Gastrocnemius medialis (tissue), 4 donors: ENCODE results near the gene BASP1. TPM values are rescaled to one million over a fixed set of nuclear protein-coding genes. Genes with fewer than 3 reads are reported as not detected.
"Not testable (repeated sequence)": the region's sequence is repeated elsewhere in the genome, so short reads cannot be mapped to it uniquely, and the experiment has no call there.

Experiments used
- ATAC-seq, 2 donors: fragments of 150-250 bp; one replicate each; pipeline ENCODE4 v1.9.1; 2016
- DNase-seq, 2 donors: peaks; one replicate each; pipeline ENCODE4 v3.0.0-alpha.2; 2019
- H3K27ac ChIP-seq, 4 donors: fragments of 200-600 bp; sonication (generic); 1 replicate in 1 of 4; 2 replicates in 3 of 4; pipeline ENCODE4 v1.5.1; 2016 to 2018; ENCODE audit warnings: mild to moderate bottlenecking in 2 of 4, moderate library complexity in 1 of 4
- H3K27me3 ChIP-seq, 3 donors: fragments of 200-600 bp; sonication (generic) in 2 of 3; 1 replicate in 1 of 3; 2 replicates in 2 of 3; pipeline versions ENCODE4 v1.5.1 to v1.6.0; 2016 to 2019; ENCODE audit warnings: mild to moderate bottlenecking in 1 of 3, moderate library complexity in 1 of 3
- H3K36me3 ChIP-seq, 2 donors: fragments of 200-600 bp; sonication (generic) in 1 of 2; one replicate each; pipeline ENCODE4 v1.5.1; 2017 to 2018
- H3K4me1 ChIP-seq, 2 donors: fragments of 200-600 bp; sonication (generic) in 1 of 2; one replicate each; pipeline ENCODE4 v1.5.1; 2016 to 2017; ENCODE audit warnings: mild to moderate bottlenecking in 2 of 2
- H3K4me3 ChIP-seq, 4 donors: fragments of 200-600 bp; sonication (generic) in 3 of 4; 1 replicate in 1 of 4; 2 replicates in 3 of 4; pipeline ENCODE4 v1.5.1; 2016 to 2019; ENCODE audit warnings: mild to moderate bottlenecking in 2 of 4
- H3K9me3 ChIP-seq, 3 donors: fragments of 200-600 bp; sonication (generic) in 2 of 3; 1 replicate in 1 of 3; 2 replicates in 2 of 3; pipeline ENCODE4 v1.5.1; 2016 to 2019
- POLR2A ChIP-seq, 2 donors: fragments of 450-650 bp; IDR thresholded peaks; one replicate each; pipeline ENCODE4 v1.6.1; 2017; ENCODE audit warnings: antibody characterized with exemption in 2 of 2, mild to moderate bottlenecking in 2 of 2, moderate library complexity in 2 of 2
- in situ Hi-C, 4 donors: fragments of 200-750 bp; cut with MboI; loops; one replicate each; pipeline versions ENCODE4 v1.15.0 to v1.8.0; 2017; ENCODE audit warnings: low sequenced_read_pairs in 4 of 4
- intact Hi-C: fragments of 100-400 bp; cut with DNase I; formaldehyde crosslinking; loops from one replicate; pipeline ENCODE4 v1.15.1; 2023; ENCODE audit warnings: low total_unique reads
- total RNA-seq, 4 donors: library from RNA; depleted of rRNA; stranded (reverse); fragments of >200 nt; gene quantifications; one replicate each; pipeline versions ENCODE4 v1.1.0 to v1.2.3, GENCODE V29; 2016
- TF ChIP-seq, protein P1 (sequence below), 5 experiments: fragments of 450-650 bp in 3 of 5; fragments of 200-600 bp in 2 of 5; sonication (generic) in 2 of 5; IDR thresholded peaks in 4 of 5; conservative IDR thresholded peaks in 1 of 5; 1 replicate in 4 of 5; 2 replicates in 1 of 5; pipeline ENCODE4 v1.5.1; 2016 to 2019; ENCODE audit warnings: antibody characterized with exemption in 5 of 5, mild to moderate bottlenecking in 3 of 5, moderate library complexity in 3 of 5

Gene BASP1
- total RNA-seq, 4 donors from 2014 or later, result 0.82 to 4.0 (median 4.0) TPM; not detected in 1

GRCh38 chr5:17305017-17305416 lies 87.6 kb downstream of the BASP1 start:
- Histone ChIP-seq H3K4me3 (no peak overlapping the region), H3K9me3 (no peaks in the 10 kb centered on the region), H3K27me3 (no peaks in the 10 kb centered on the region), H3K27ac (no peak overlapping the region), H3K4me1 (no peaks in the 10 kb centered on the region), H3K36me3 (no peaks in the 10 kb centered on the region)
- DNase-seq (no peak), ATAC-seq (no peak)
- TF ChIP-seq, protein P1, sequence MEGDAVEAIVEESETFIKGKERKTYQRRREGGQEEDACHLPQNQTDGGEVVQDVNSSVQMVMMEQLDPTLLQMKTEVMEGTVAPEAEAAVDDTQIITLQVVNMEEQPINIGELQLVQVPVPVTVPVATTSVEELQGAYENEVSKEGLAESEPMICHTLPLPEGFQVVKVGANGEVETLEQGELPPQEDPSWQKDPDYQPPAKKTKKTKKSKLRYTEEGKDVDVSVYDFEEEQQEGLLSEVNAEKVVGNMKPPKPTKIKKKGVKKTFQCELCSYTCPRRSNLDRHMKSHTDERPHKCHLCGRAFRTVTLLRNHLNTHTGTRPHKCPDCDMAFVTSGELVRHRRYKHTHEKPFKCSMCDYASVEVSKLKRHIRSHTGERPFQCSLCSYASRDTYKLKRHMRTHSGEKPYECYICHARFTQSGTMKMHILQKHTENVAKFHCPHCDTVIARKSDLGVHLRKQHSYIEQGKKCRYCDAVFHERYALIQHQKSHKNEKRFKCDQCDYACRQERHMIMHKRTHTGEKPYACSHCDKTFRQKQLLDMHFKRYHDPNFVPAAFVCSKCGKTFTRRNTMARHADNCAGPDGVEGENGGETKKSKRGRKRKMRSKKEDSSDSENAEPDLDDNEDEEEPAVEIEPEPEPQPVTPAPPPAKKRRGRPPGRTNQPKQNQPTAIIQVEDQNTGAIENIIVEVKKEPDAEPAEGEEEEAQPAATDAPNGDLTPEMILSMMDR (IDR thresholded peaks at IDR 0.05 in 4 of 5, conservative IDR thresholded peaks at IDR 0.05 in 1 of 5), result no peak
- TF ChIP-seq POLR2A (IDR thresholded peaks at IDR 0.05), result no peak
- in situ Hi-C loops (no loop called here), intact Hi-C loops (no loop called here)

DNA sequence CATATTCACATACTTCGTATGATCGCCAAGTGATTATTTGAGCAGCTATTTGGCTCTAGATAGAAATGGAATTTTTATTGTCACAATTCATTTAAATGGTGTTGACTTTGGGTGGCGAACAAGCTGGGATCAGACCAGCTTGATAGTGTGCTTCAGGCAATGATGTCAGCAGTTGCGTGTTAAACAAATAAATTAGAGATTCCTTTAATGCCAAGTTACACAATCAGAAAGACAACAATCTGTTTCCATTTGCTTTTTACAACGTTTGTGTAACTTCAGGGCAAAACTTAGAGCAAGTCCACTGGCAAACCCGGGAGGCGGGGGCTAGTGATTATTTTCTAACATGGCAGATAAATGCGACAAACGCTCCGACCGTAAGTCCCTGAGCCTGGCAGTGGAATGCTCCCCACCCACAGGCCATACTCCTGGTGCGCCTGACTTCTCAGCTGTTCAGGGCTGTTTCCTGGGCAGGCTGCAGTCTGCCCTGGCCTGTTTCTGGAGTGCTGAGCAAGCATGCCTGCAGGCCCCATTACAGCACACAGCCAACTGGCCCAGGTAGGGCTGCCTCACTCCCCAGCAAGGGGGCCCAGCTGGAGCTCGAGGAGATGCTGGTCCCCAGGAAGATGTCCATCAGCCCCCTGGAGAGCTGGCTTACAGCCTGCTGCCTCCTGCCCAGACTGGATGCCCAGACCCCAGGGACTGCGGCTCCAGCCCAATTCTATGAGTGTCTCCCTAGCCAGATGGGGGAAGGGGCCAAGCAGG lies 88.7 kb downstream of the BASP1 start:
- Histone ChIP-seq H3K9me3 (no peaks in the 10 kb centered on the region), H3K4me3 (no peak overlapping the region), H3K36me3 (no peaks in the 10 kb centered on the region), H3K4me1 (no peaks in the 10 kb centered on the region), H3K27ac (no peak overlapping the region), H3K27me3 (no peaks in the 10 kb centered on the region)
- TF ChIP-seq POLR2A (IDR thresholded peaks at IDR 0.05), result no peak
- TF ChIP-seq, protein P1 (IDR thresholded peaks at IDR 0.05 in 4 of 5, conservative IDR thresholded peaks at IDR 0.05 in 1 of 5), result no peak
- intact Hi-C loops (no loop called here), in situ Hi-C loops (no loop called here)
- ATAC-seq, result no peak
- no peak for DNase-seq

- H3K27me3 ChIP-seq, result no peaks in the 10 kb centered on the region
- no peaks in the 10 kb centered on the region for H3K9me3 ChIP-seq
- TF ChIP-seq, protein P1 (IDR thresholded peaks at IDR 0.05 in 4 of 5, conservative IDR thresholded peaks at IDR 0.05 in 1 of 5), result no peak
- TF ChIP-seq POLR2A (IDR thresholded peaks at IDR 0.05), result no peak
- no peaks in the 10 kb centered on the region for H3K36me3 ChIP-seq
- no peak overlapping the region for H3K4me3 ChIP-seq
- no peak for DNase-seq
- ATAC-seq, result no peak
- intact Hi-C loops (no loop called here), in situ Hi-C loops (no loop called here)
- no peak overlapping the region for H3K27ac ChIP-seq
- H3K4me1 ChIP-seq, result no peaks in the 10 kb centered on the region
Measured at GRCh38 chr5:17306726-17307091, 89.3 kb downstream of the BASP1 start.

- H3K4me3 ChIP-seq, H3K4me1 ChIP-seq, in situ Hi-C loops, H3K36me3 ChIP-seq, DNase-seq, H3K27ac ChIP-seq, ATAC-seq, H3K9me3 ChIP-seq, intact Hi-C loops, H3K27me3 ChIP-seq: not testable (repeated sequence)
Measured at GRCh38 chr5:17307440-17307839, 90.0 kb downstream of the BASP1 start.

DNA sequence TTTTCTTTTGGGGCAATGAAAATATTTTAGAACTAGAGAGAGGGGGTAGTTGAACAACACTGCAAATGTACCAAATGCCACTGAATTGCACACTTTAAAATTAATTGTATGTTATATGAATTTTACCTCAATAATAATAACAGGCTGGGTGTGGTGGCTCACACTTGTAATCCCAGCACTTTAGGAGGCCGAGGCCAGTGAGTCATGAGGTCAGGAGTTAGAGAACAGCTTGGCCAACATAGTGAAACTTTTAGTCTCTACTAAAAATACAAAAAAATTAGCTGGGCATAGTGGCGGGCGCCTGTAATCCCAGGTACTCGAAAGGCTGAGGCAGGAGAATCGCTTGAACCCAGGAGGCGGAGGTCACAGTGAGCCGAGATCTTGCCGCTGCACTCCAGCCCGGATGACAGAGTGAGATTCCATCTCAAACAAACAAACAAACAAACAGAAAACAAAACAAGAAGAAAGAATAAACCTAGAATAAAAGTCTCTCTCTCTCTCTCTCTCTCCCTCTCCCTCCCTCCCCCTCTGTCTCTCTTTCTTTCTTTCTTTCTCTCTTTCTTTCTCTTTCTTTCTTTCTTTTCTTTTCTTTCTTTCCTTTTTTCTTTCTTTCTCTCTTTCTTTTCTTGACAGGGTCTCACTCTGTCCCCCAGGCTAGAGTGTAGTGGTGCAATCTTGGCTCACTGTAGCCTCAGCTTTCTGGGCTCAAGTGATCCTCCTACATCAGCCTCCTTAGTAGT lies 91.1 kb downstream of the BASP1 start:
- in situ Hi-C loops, result no loop called here
- intact Hi-C loops, result no loop called here
- H3K4me1 ChIP-seq, result no peaks in the 10 kb centered on the region
- no peaks in the 10 kb centered on the region for H3K9me3 ChIP-seq
- H3K4me3 ChIP-seq, result no peak overlapping the region
- ATAC-seq (no peak), DNase-seq (no peak)
- no peaks in the 10 kb centered on the region for H3K27me3 ChIP-seq
- no peaks in the 10 kb centered on the region for H3K36me3 ChIP-seq
- TF ChIP-seq, protein P1 (IDR thresholded peaks at IDR 0.05 in 4 of 5, conservative IDR thresholded peaks at IDR 0.05 in 1 of 5), result no peak
- no peak for TF ChIP-seq POLR2A (IDR thresholded peaks at IDR 0.05)
- no peak overlapping the region for H3K27ac ChIP-seq
